B cell (primary cell): ENCODE results near the gene ZNF586. TPM values are rescaled to one million over a fixed set of nuclear protein-coding genes. Genes with fewer than 3 reads are reported as not detected.

ENCODE experiments used
- ATAC-seq: fragments of 200-7000 bp; cut with Tn5 transposase; one replicate; pipeline ENCODE4 v1.10.0; 2021; ENCODE audit warnings: low read depth, mild to moderate bottlenecking, moderate number of reproducible peaks, moderate library complexity
- CTCF ChIA-PET: fragments of 350-600 bp; sonication (Branson Sonifier 250); formaldehyde crosslinking; loops from one replicate; lab custom pipeline; 2021; ENCODE audit warnings: antibody characterized with exemption, inconsistent platforms; lab: Charles Lee
- POLR2A ChIA-PET: fragments of 350-600 bp; sonication (Branson Sonifier 250); formaldehyde crosslinking; loops from one replicate; lab custom pipeline; 2021; ENCODE audit warnings: antibody characterized with exemption; lab: Charles Lee
- DNase-seq: peaks from one replicate; pipeline ENCODE4 v3.0.0; 2013
- H2AFZ ChIP-seq: 2 replicates; pipeline ENCODE4 v1.6.1; 2012; ENCODE audit warnings: mild to moderate bottlenecking, low read depth, low read length; ENCODE audit not compliant: insufficient read depth, poor library complexity, severe bottlenecking
- H3K27ac ChIP-seq, 2 donors: 1 replicate in 1 of 2; 2 replicates in 1 of 2; pipeline ENCODE4 v1.5.1; 2012 to 2013; ENCODE audit warnings: low read length in 2 of 2, mild to moderate bottlenecking in 2 of 2, moderate library complexity in 1 of 2
- H3K27me3 ChIP-seq, 4 experiments: fragments of 200-600 bp in 1 of 4; sonication (generic) in 1 of 4; replicated peaks in 1 of 4; 1 replicate in 2 of 4; 2 replicates in 2 of 4; pipeline versions ENCODE4 v1.6.1 to v1.7.0; 2013 to 2016; ENCODE audit warnings: low read length in 3 of 4, mild to moderate bottlenecking in 2 of 4, mixed read lengths in 1 of 4, moderate library complexity in 1 of 4; ENCODE audit not compliant: insufficient read depth in 4 of 4, control insufficient read depth in 3 of 4; ENCODE audit errors: control extremely low read depth in 1 of 4
- H3K36me3 ChIP-seq, 2 experiments: replicated peaks in 1 of 2; 1 replicate in 1 of 2; 2 replicates in 1 of 2; pipeline versions ENCODE4 v1.6.1 to v1.7.1; 2013; ENCODE audit warnings: low read length in 1 of 2; ENCODE audit not compliant: insufficient read depth in 2 of 2, control insufficient read depth in 1 of 2; ENCODE audit errors: control extremely low read depth in 1 of 2, extremely low read depth in 1 of 2
- H3K4me1 ChIP-seq, 2 donors: fragments of 200-600 bp in 1 of 2; sonication (generic) in 1 of 2; 1 replicate in 1 of 2; 2 replicates in 1 of 2; pipeline versions ENCODE4 v1.5.1 to v1.6.1; 2013 to 2017; ENCODE audit warnings: low read length in 2 of 2; ENCODE audit not compliant: control insufficient read depth in 2 of 2, insufficient read depth in 2 of 2
- H3K4me2 ChIP-seq: replicated peaks from 2 replicates; pipeline ENCODE3; 2012; ENCODE audit warnings: mild to moderate bottlenecking, low read depth, low read length; ENCODE audit not compliant: poor library complexity, severe bottlenecking
- H3K4me3 ChIP-seq, 5 experiments: fragments of 200-600 bp in 1 of 5; sonication (generic) in 1 of 5; 1 replicate in 3 of 5; 2 replicates in 2 of 5; pipeline versions ENCODE4 v1.5.1 to v1.7.0; 2011 to 2016; ENCODE audit warnings: low read length in 4 of 5, mild to moderate bottlenecking in 4 of 5, low read depth in 2 of 5, control low read depth in 1 of 5, moderate library complexity in 1 of 5; ENCODE audit not compliant: insufficient read depth in 1 of 5; ENCODE audit errors: control extremely low read depth in 1 of 5, extremely low read depth in 1 of 5
- H3K79me2 ChIP-seq: fragments of 200-600 bp; sonication (generic); one replicate; pipeline ENCODE4 v1.6.0; 2016; ENCODE audit warnings: low read length; ENCODE audit not compliant: control insufficient read depth, insufficient read depth
- H3K9ac ChIP-seq: fragments of 200-600 bp; sonication (generic); 2 replicates; pipeline ENCODE4 v1.6.1; 2017; ENCODE audit warnings: mild to moderate bottlenecking, low read length, moderate library complexity
- H3K9me3 ChIP-seq, 3 donors: one replicate each; pipeline versions ENCODE4 v1.6.1 to v1.7.1; 2013; ENCODE audit warnings: low read length in 2 of 3; ENCODE audit not compliant: control insufficient read depth in 2 of 3, insufficient read depth in 1 of 3; ENCODE audit errors: control extremely low read depth in 1 of 3
- H4K20me1 ChIP-seq: 2 replicates; pipeline ENCODE4 v1.6.0; 2012; ENCODE audit warnings: mild to moderate bottlenecking, low read length; ENCODE audit not compliant: insufficient read depth, control insufficient read depth, poor library complexity, severe bottlenecking
- H3K27ac Mint-ChIP-seq: one replicate; pipeline ENCODE4 v1.8.0; 2021; ENCODE audit warnings: mixed read lengths
- H3K27me3 Mint-ChIP-seq: one replicate; pipeline ENCODE4 v1.8.0; 2021; ENCODE audit warnings: mixed read lengths
- H3K4me1 Mint-ChIP-seq: one replicate; pipeline ENCODE4 v1.8.0; 2021; ENCODE audit warnings: mixed read lengths
- H3K4me3 Mint-ChIP-seq: one replicate; pipeline ENCODE4 v1.8.0; 2021; ENCODE audit warnings: mixed read lengths
- H3K9me3 Mint-ChIP-seq: one replicate; pipeline ENCODE4 v1.8.0; 2022; ENCODE audit warnings: mixed read lengths; ENCODE audit not compliant: insufficient read depth
- EZH2 ChIP-seq: IDR thresholded peaks from 2 replicates; pipeline ENCODE4 v1.6.1; 2012; ENCODE audit warnings: borderline replicate concordance, low read depth, mild to moderate bottlenecking, moderate library complexity, low read length; ENCODE audit not compliant: insufficient read depth, poor library complexity, severe bottlenecking
- WGBS: methylation state at CpG from one replicate; pipeline ENCODE4 v1.1.5; 2013; ENCODE audit warnings: missing lambda C conversion rate; ENCODE audit not compliant: insufficient coverage; 5-methylcytosine and 5-hydroxymethylcytosine counted together
- intact Hi-C: fragments of 100-400 bp; cut with micrococcal nuclease; formaldehyde crosslinking; loops from one replicate; pipeline ENCODE4 v1.10.0; 2022
- polyA plus RNA-seq: library from polyadenylated mRNA; depleted of rRNA; stranded (reverse); fragments of >200 nt; gene quantifications from 2 replicates; pipeline ENCODE4 v1.2.3, GENCODE V29; 2012
- total RNA-seq, 2 donors: library from RNA; stranded (reverse); fragments of 120-200 nt in 1 of 2; gene quantifications; 1 replicate in 1 of 2; 2 replicates in 1 of 2; pipeline versions ENCODE4 v1.2.3 to v1.2.4, GENCODE V29; 2013 to 2022
- TF ChIP-seq, protein P1 (sequence below): fragments of 200-600 bp; IDR thresholded peaks from one replicate; pipeline ENCODE4 v1.8.0; 2022; ENCODE audit warnings: antibody characterized with exemption, mild to moderate bottlenecking

The ZNF586 gene
- total and polyA plus RNA-seq, 2 donors (not counting 1 experiment from before 2014, with no cell fraction given): 18.0 to 48.0 TPM

DNA sequence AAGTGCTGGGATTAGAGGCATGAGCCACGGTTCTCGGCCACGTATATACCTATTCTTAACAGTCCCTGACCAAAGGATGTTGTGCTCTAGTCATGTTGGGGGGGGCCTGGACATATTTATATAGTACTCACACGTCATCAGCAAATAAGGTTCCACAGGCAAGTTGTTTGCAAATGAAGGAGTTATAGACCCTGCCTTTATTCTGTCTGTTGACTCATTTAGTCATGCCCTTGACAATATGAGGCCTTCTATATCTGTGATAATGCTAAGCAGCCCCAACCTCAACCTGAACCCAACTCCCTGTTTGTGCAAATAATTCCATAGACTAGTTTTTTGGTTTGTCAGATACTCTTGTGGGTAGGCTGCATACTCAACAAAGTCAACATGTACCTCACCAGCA lies 8.9 kb downstream of the ZNF586 start:
- ChIA-PET POLR2A (no interaction called here), CTCF (no interaction called here)
- DNase-seq (no peak), ATAC-seq (no peak)
- Histone ChIP-seq H3K9ac (no peak overlapping the region), H3K36me3 (peaks cover 13 to 67% of the 10 kb centered on the region in 2 experiments), H3K4me3 (no peak overlapping the region), H3K4me2 (no peak overlapping the region), H3K4me1 (peaks cover 8 to 27% of the 10 kb centered on the region in 2 donors), H2AFZ (no peak overlapping the region), H3K27me3 (no peaks in the 10 kb centered on the region), H3K79me2 (peaks cover 93% of the 10 kb centered on the region), H3K9me3 (peaks cover 0 to 56% (median 34%) of the 10 kb centered on the region in 3 donors), H4K20me1 (peaks cover 29% of the 10 kb centered on the region), H3K27ac (no peak overlapping the region)
- WGBS: no CpG with 5 or more reads among the region's 4 CpGs
- Mint-ChIP-seq H3K9me3 (peaks cover 14% of the 10 kb centered on the region), H3K27me3 (no peaks in the 10 kb centered on the region), H3K27ac (no peak overlapping the region), H3K4me1 (peaks cover 28% of the 10 kb centered on the region), H3K4me3 (no peak overlapping the region)
- intact Hi-C loops: no loop called here
- TF ChIP-seq, protein P1, sequence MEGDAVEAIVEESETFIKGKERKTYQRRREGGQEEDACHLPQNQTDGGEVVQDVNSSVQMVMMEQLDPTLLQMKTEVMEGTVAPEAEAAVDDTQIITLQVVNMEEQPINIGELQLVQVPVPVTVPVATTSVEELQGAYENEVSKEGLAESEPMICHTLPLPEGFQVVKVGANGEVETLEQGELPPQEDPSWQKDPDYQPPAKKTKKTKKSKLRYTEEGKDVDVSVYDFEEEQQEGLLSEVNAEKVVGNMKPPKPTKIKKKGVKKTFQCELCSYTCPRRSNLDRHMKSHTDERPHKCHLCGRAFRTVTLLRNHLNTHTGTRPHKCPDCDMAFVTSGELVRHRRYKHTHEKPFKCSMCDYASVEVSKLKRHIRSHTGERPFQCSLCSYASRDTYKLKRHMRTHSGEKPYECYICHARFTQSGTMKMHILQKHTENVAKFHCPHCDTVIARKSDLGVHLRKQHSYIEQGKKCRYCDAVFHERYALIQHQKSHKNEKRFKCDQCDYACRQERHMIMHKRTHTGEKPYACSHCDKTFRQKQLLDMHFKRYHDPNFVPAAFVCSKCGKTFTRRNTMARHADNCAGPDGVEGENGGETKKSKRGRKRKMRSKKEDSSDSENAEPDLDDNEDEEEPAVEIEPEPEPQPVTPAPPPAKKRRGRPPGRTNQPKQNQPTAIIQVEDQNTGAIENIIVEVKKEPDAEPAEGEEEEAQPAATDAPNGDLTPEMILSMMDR: no peak
- no peak for TF ChIP-seq EZH2

DNA sequence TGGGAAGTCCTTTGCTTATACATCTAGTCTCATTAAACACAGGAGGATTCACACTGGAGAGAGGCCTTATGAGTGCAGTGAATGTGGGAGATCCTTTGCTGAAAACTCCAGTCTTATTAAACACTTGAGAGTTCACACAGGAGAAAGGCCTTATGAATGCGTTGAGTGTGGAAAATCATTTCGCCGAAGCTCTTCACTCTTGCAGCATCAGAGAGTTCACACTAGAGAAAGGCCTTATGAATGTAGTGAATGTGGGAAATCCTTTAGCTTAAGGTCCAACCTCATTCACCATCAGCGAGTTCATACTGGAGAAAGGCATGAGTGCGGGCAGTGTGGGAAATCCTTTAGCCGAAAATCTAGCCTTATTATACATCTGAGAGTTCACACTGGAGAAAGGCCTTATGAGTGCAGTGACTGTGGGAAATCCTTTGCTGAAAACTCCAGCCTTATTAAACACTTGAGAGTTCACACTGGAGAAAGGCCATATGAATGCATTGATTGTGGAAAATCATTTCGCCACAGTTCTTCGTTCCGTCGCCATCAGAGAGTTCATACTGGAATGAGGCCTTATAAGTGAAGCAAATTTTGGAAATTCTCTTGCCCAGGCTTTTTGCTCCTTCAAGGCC lies 9.9 kb downstream of the ZNF586 start:
- peaks cover 22% of the 10 kb centered on the region for H3K4me1 Mint-ChIP-seq
- TF ChIP-seq, protein P1: no peak
- no peak for TF ChIP-seq EZH2
- intact Hi-C loops: no loop called here
- ATAC-seq (no peak), DNase-seq (no peak)
- H3K27me3 ChIP-seq: no peaks in the 10 kb centered on the region
- peaks cover 21% of the 10 kb centered on the region for H4K20me1 ChIP-seq
- H3K27me3 Mint-ChIP-seq: no peaks in the 10 kb centered on the region
- no peak overlapping the region for H3K9ac ChIP-seq
- no peak overlapping the region for H3K27ac Mint-ChIP-seq
- H3K9me3 Mint-ChIP-seq: peaks cover 14% of the 10 kb centered on the region
- H3K4me2 ChIP-seq: no peak overlapping the region
- CTCF ChIA-PET: no interaction called here
- peaks cover 0 to 56% (median 34%) of the 10 kb centered on the region in 3 donors for H3K9me3 ChIP-seq
- POLR2A ChIA-PET: no interaction called here
- peaks cover 11 to 63% of the 10 kb centered on the region in 2 experiments for H3K36me3 ChIP-seq
- peaks cover 87% of the 10 kb centered on the region for H3K79me2 ChIP-seq
- WGBS: 94% methylated on average over 4 of the region's 10 CpGs
- H3K4me3 ChIP-seq: peak overlapping the region in 1 of 5 experiments; percentile 26
- H3K4me1 ChIP-seq: peaks cover 8 to 21% of the 10 kb centered on the region in 2 donors
- H2AFZ ChIP-seq: no peak overlapping the region
- no peak overlapping the region for H3K4me3 Mint-ChIP-seq
- no peak overlapping the region for H3K27ac ChIP-seq
